Common myeloid progenitor, CD34-positive (primary cell): ENCODE measurements around the gene CD8B.

Experiments used
- CTCF ChIA-PET: fragments of 350-600 bp; sonication (Branson Sonifier 250); formaldehyde crosslinking; loops from one replicate; lab custom pipeline; 2021; ENCODE audit warnings: antibody characterized with exemption; lab: Charles Lee
- POLR2A ChIA-PET: fragments of 350-600 bp; sonication (Branson Sonifier 250); formaldehyde crosslinking; loops from one replicate; lab custom pipeline; 2021; ENCODE audit warnings: antibody characterized with exemption; lab: Charles Lee
- DNase-seq, 3 donors: peaks; one replicate each; pipeline versions ENCODE4 v3.0.0 to v3.0.0-alpha.2; 2013
- H3K27ac ChIP-seq, 2 experiments: 1 replicate in 1 of 2; 2 replicates in 1 of 2; pipeline ENCODE4 v1.7.0; 2013; ENCODE audit warnings: inconsistent platforms in 2 of 2, low read length in 2 of 2, mild to moderate bottlenecking in 2 of 2, low read depth in 1 of 2, moderate library complexity in 1 of 2; ENCODE audit not compliant: severe bottlenecking in 2 of 2, insufficient read depth in 1 of 2, poor library complexity in 1 of 2
- H3K27me3 ChIP-seq, 5 experiments: replicated peaks in 2 of 5; 1 replicate in 3 of 5; 2 replicates in 2 of 5; pipeline versions ENCODE4 v1.6.1 to v1.7.0; 2013; ENCODE audit warnings: low read length in 4 of 5, mild to moderate bottlenecking in 2 of 5, moderate library complexity in 2 of 5, inconsistent platforms in 1 of 5; ENCODE audit not compliant: insufficient read depth in 5 of 5, control insufficient read depth in 4 of 5
- H3K36me3 ChIP-seq, 4 experiments: 1 replicate in 2 of 4; 2 replicates in 2 of 4; pipeline versions ENCODE4 v1.6.1 to v1.7.0; 2013; ENCODE audit warnings: low read length in 3 of 4, control low read depth in 1 of 4, mild to moderate bottlenecking in 1 of 4; ENCODE audit not compliant: control insufficient read depth in 4 of 4, insufficient read depth in 4 of 4
- H3K4me1 ChIP-seq, 4 experiments: 1 replicate in 3 of 4; 2 replicates in 1 of 4; pipeline versions ENCODE4 v1.6.1 to v1.7.1; 2013; ENCODE audit warnings: low read length in 3 of 4, mild to moderate bottlenecking in 3 of 4, control low read depth in 1 of 4, inconsistent platforms in 1 of 4, moderate library complexity in 1 of 4; ENCODE audit not compliant: control insufficient read depth in 4 of 4, insufficient read depth in 4 of 4; ENCODE audit errors: control extremely low read depth in 1 of 4
- H3K4me3 ChIP-seq, 7 experiments: 1 replicate in 4 of 7; 2 replicates in 3 of 7; pipeline versions ENCODE4 v1.5.1 to v1.7.0; 2013; ENCODE audit warnings: mild to moderate bottlenecking in 7 of 7, low read length in 6 of 7, moderate library complexity in 6 of 7, inconsistent platforms in 2 of 7, low read depth in 2 of 7, control low read depth in 1 of 7; ENCODE audit not compliant: insufficient read depth in 4 of 7, control insufficient read depth in 1 of 7; ENCODE audit errors: extremely low read depth in 1 of 7
- H3K9me3 ChIP-seq, 5 experiments: 1 replicate in 4 of 5; 2 replicates in 1 of 5; pipeline versions ENCODE4 v1.6.1 to v1.7.1; 2013; ENCODE audit warnings: low read length in 4 of 5, mild to moderate bottlenecking in 2 of 5, inconsistent platforms in 1 of 5, low read depth in 1 of 5, moderate library complexity in 1 of 5; ENCODE audit not compliant: control insufficient read depth in 4 of 5, insufficient read depth in 2 of 5; ENCODE audit errors: control extremely low read depth in 1 of 5
- WGBS: methylation state at CpG from one replicate; pipeline ENCODE4 v1.1.5; 2013; ENCODE audit not compliant: insufficient coverage; 5-methylcytosine and 5-hydroxymethylcytosine counted together

CD8B gene

GRCh38 chr2:86790134-86790675, 71.5 kb downstream of the CD8B start:
- DNase-seq: peak in 2 of 3 donors; percentile 52 to 64
- peaks cover 0 to 72% (median 37%) of the 10 kb centered on the region in 5 experiments for H3K27me3 ChIP-seq
- peaks cover 0 to 30% (median 27%) of the 10 kb centered on the region in 4 experiments for H3K4me1 ChIP-seq
- WGBS: 11% methylated on average over 33 of the region's 40 CpGs
- peak overlapping the region in 5 of 7 experiments; percentile 4 to 57 (median 53) for H3K4me3 ChIP-seq
- ChIA-PET POLR2A (no interaction called here), CTCF (no interaction called here)
- H3K36me3 ChIP-seq: no peaks in the 10 kb centered on the region
- peaks cover 0 to under 1% (median 0%) of the 10 kb centered on the region in 5 experiments for H3K9me3 ChIP-seq
- H3K27ac ChIP-seq: no peak overlapping the region

- peaks cover 0 to 72% (median 38%) of the 10 kb centered on the region in 5 experiments for H3K27me3 ChIP-seq
- DNase-seq: no peak
- peak overlapping the region in 1 of 7 experiments; percentile 24 for H3K4me3 ChIP-seq
- CTCF ChIA-PET: no interaction called here
- H3K27ac ChIP-seq: no peak overlapping the region
- POLR2A ChIA-PET: no interaction called here
- WGBS: 17% methylated on average over 39 of the region's 40 CpGs
- no peaks in the 10 kb centered on the region for H3K9me3 ChIP-seq
- no peaks in the 10 kb centered on the region for H3K36me3 ChIP-seq
- H3K4me1 ChIP-seq: peaks cover 0 to 30% (median 27%) of the 10 kb centered on the region in 4 experiments
Observed at GRCh38 chr2:86789687-86790133, 72.0 kb downstream of the CD8B start.

- no peaks in the 10 kb centered on the region for H3K9me3 ChIP-seq
- peaks cover 0 to 30% (median 27%) of the 10 kb centered on the region in 4 experiments for H3K4me1 ChIP-seq
- CTCF ChIA-PET: no interaction called here
- H3K27me3 ChIP-seq: peaks cover 0 to 69% (median 40%) of the 10 kb centered on the region in 5 experiments
- peak in 1 of 3 donors; percentile 31 for DNase-seq
- no peak overlapping the region for H3K27ac ChIP-seq
- POLR2A ChIA-PET: no interaction called here
- H3K36me3 ChIP-seq: no peaks in the 10 kb centered on the region
- H3K4me3 ChIP-seq: peak overlapping the region in 3 of 7 experiments; percentile 7 to 39 (median 32)
- 8% methylated on average over 41 of the region's 64 CpGs for WGBS
Observed at GRCh38 chr2:86788881-86789686, 72.6 kb downstream of the CD8B start.

GRCh38 chr2:86788165-86788564, 73.5 kb downstream of the CD8B start:
- H3K27me3 ChIP-seq: peaks cover 0 to 60% (median 37%) of the 10 kb centered on the region in 5 experiments
- no peak for DNase-seq
- ChIA-PET CTCF (interaction anchor here (0.7 kb wide), 1 partner anchor 23 kb away, joined by 3 read pairs; no protein-coding TSS in a partner anchor), POLR2A (interaction anchor here (0.6 kb wide), 1 partner anchor 1150 kb away, joined by 3 read pairs; no protein-coding TSS in a partner anchor)
- H3K27ac ChIP-seq: no peak overlapping the region
- H3K4me3 ChIP-seq: no peak overlapping the region
- 93% methylated on average over 2 of the region's 7 CpGs for WGBS
- H3K4me1 ChIP-seq: peaks cover 0 to 30% (median 27%) of the 10 kb centered on the region in 4 experiments
- H3K9me3 ChIP-seq: no peaks in the 10 kb centered on the region
- H3K36me3 ChIP-seq: no peaks in the 10 kb centered on the region

GRCh38 chr2:86787736-86788135, 74.0 kb downstream of the CD8B start:
- no peak overlapping the region for H3K27ac ChIP-seq
- peaks cover 0 to 30% (median 27%) of the 10 kb centered on the region in 4 experiments for H3K4me1 ChIP-seq
- ChIA-PET CTCF (interaction anchor here (0.7 to 2.0 kb wide), 2 partner anchors 23 to 24 kb away, joined by 3 to 7 read pairs; no protein-coding TSS in a partner anchor), POLR2A (interaction anchor here (0.6 kb wide), 1 partner anchor 1150 kb away, joined by 3 read pairs; no protein-coding TSS in a partner anchor)
- peak; percentile 57 to 87 (median 86) for DNase-seq
- no peaks in the 10 kb centered on the region for H3K36me3 ChIP-seq
- WGBS: 0% methylated on average over 1 of the region's 2 CpGs
- H3K27me3 ChIP-seq: peaks cover 0 to 56% (median 36%) of the 10 kb centered on the region in 5 experiments
- no peaks in the 10 kb centered on the region for H3K9me3 ChIP-seq
- no peak overlapping the region for H3K4me3 ChIP-seq

DNA sequence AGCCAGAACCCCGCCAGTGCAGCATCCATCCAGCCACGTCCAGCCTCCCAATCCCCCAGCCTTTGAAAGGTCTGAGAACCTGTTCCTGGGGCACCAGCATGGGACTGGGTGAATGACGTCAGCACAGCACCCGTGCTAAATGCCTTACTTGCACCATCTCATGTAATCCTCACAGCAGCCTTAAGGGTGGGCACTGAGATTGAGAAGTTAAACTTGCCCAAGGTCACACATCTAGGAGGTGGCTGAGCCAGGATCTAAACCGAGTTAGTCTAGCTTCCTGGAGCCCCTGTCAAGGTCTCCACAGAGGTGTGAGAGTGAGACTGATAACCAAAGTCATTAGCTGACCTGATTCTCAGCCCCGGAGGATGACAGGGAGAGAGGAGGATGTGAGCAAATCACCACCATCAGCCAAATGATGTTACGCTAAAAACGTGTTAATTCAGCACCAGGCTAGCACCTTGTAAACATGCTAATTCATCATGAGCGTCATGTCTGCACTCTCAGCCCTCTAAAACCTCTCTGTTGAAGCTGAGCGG, 75.6 kb downstream of the CD8B start:
- Histone ChIP-seq H3K9me3 (no peaks in the 10 kb centered on the region), H3K36me3 (no peaks in the 10 kb centered on the region), H3K4me1 (peaks cover 0 to 21% (median 20%) of the 10 kb centered on the region in 4 experiments), H3K4me3 (no peak overlapping the region), H3K27ac (no peak overlapping the region), H3K27me3 (peaks cover 0 to 39% (median 25%) of the 10 kb centered on the region in 5 experiments)
- DNase-seq: no peak
- ChIA-PET POLR2A (no interaction called here), CTCF (interaction anchor here (0.9 to 2.0 kb wide), 3 partner anchors 10 to 267 kb away, joined by 3 to 7 read pairs (median 4); no protein-coding TSS in a partner anchor)
- 82% methylated on average over 8 of the region's 10 CpGs for WGBS
